Keratinocyte (primary cell): ENCODE results near the gene SFMBT2. TPM values are rescaled to one million over a fixed set of nuclear protein-coding genes. Genes with fewer than 3 reads are reported as not detected.

ENCODE experiments used
- DNase-seq: peaks from one replicate; pipeline ENCODE4 v3.0.0-alpha.2; 2011; ENCODE audit warnings: low read depth, missing footprints, low spot score
- FAIRE-seq: peaks from 2 replicates; lab custom pipeline; 2011; peaks lifted over from hg19 to GRCh38; lab: Jason Lieb, UNC
- H2AFZ ChIP-seq: 2 replicates; pipeline ENCODE4 v1.6.0; 2012; ENCODE audit warnings: low read length, control low read depth, inconsistent platforms; ENCODE audit not compliant: control insufficient read depth
- H3K27ac ChIP-seq: 2 replicates; pipeline ENCODE4 v1.5.1; 2011; ENCODE audit warnings: low read length; ENCODE audit not compliant: control insufficient read depth, insufficient read depth
- H3K27me3 ChIP-seq: 3 replicates; pipeline ENCODE4 v1.6.0; 2011; ENCODE audit warnings: low read length; ENCODE audit not compliant: control insufficient read depth, insufficient read depth; ENCODE audit errors: extremely low read depth
- H3K36me3 ChIP-seq, 2 experiments: 2 replicates in 1 of 2; 3 replicates in 1 of 2; pipeline ENCODE4 v1.5.1; 2011; ENCODE audit warnings: low read length in 2 of 2, mild to moderate bottlenecking in 1 of 2; ENCODE audit not compliant: control insufficient read depth in 2 of 2, insufficient read depth in 2 of 2; ENCODE audit errors: extremely low read depth in 1 of 2
- H3K4me1 ChIP-seq: 3 replicates; pipeline ENCODE4 v1.5.1; 2011; ENCODE audit warnings: low read length; ENCODE audit not compliant: control insufficient read depth, insufficient read depth; ENCODE audit errors: extremely low read depth
- H3K4me2 ChIP-seq: 3 replicates; pipeline ENCODE4 v1.6.0; 2011; ENCODE audit warnings: low read depth, low read length; ENCODE audit not compliant: control insufficient read depth, insufficient read depth; ENCODE audit errors: extremely low read depth
- H3K4me3 ChIP-seq, 3 experiments: fragments of 200-600 bp in 1 of 3; sonication (generic) in 1 of 3; 2 replicates in 2 of 3; 3 replicates in 1 of 3; pipeline ENCODE4 v1.5.1; 2011 to 2016; ENCODE audit warnings: low read length in 3 of 3, mild to moderate bottlenecking in 3 of 3, control low read depth in 2 of 3, inconsistent platforms in 1 of 3, low read depth in 1 of 3, mixed read lengths in 1 of 3, mixed run types in 1 of 3, moderate library complexity in 1 of 3; ENCODE audit not compliant: control insufficient read depth in 2 of 3, insufficient read depth in 2 of 3; ENCODE audit errors: extremely low read depth in 1 of 3
- H3K79me2 ChIP-seq: 2 replicates; pipeline ENCODE4 v1.6.0; 2012; ENCODE audit warnings: low read length; ENCODE audit not compliant: control insufficient read depth, insufficient read depth
- H3K9ac ChIP-seq: 3 replicates; pipeline ENCODE4 v1.6.0; 2011; ENCODE audit warnings: low read length; ENCODE audit not compliant: control insufficient read depth, insufficient read depth; ENCODE audit errors: extremely low read depth
- H3K9me1 ChIP-seq: 3 replicates; pipeline ENCODE4 v1.6.0; 2011; ENCODE audit warnings: low read length; ENCODE audit not compliant: control insufficient read depth, insufficient read depth; ENCODE audit errors: extremely low read depth
- H3K9me3 ChIP-seq: 2 replicates; pipeline ENCODE4 v1.5.1; 2012; ENCODE audit warnings: low read depth, low read length; ENCODE audit not compliant: control insufficient read depth
- H4K20me1 ChIP-seq: 3 replicates; pipeline ENCODE4 v1.6.0; 2011; ENCODE audit warnings: low read length; ENCODE audit not compliant: control insufficient read depth, insufficient read depth; ENCODE audit errors: extremely low read depth
- EZH2 ChIP-seq: IDR thresholded peaks from one replicate; pipeline ENCODE4 v1.6.1; 2012; ENCODE audit warnings: inconsistent platforms, mild to moderate bottlenecking, low read length, moderate library complexity
- dilution Hi-C: fragments of 300-500 bp; cut with MboI; formaldehyde crosslinking; loops from one replicate; pipeline ENCODE4 v1.7.0; 2020; ENCODE audit warnings: low sequenced_read_pairs; ENCODE audit not compliant: extremely low pct_ligation_motif_present
- polyA plus RNA-seq, 5 experiments: library from polyadenylated mRNA; depleted of rRNA in 3 of 5; stranded (reverse) in 3 of 5; stranded (forward) in 1 of 5; unstranded in 1 of 5; fragments of >200 nt; gene quantifications; 1 replicate in 1 of 5; 2 replicates in 3 of 5; 3 replicates in 1 of 5; pipeline versions ENCODE4 v1.2.1 to v1.2.3, GENCODE V29; 2011 to 2012; ENCODE audit warnings: missing spikeins in 2 of 5, low read depth in 1 of 5, low replicate concordance in 1 of 5
- TF ChIP-seq, protein P1 (sequence below), 3 experiments: IDR thresholded peaks in 1 of 3; conservative IDR thresholded peaks in 1 of 3; optimal IDR thresholded peaks in 1 of 3; 2 replicates in 2 of 3; 3 replicates in 1 of 3; pipeline versions ENCODE3 to v1.5.1; 2011; ENCODE audit warnings: low read length in 3 of 3, mild to moderate bottlenecking in 3 of 3, moderate library complexity in 2 of 3, control low read depth in 1 of 3, inconsistent platforms in 1 of 3; ENCODE audit not compliant: insufficient read depth in 2 of 3; ENCODE audit errors: extremely low read depth in 1 of 3

The SFMBT2 gene
- polyA plus RNA-seq, 1 donor (not counting 4 experiments of a cell fraction or from before 2014, with no cell fraction given) = 0.71 TPM

DNA sequence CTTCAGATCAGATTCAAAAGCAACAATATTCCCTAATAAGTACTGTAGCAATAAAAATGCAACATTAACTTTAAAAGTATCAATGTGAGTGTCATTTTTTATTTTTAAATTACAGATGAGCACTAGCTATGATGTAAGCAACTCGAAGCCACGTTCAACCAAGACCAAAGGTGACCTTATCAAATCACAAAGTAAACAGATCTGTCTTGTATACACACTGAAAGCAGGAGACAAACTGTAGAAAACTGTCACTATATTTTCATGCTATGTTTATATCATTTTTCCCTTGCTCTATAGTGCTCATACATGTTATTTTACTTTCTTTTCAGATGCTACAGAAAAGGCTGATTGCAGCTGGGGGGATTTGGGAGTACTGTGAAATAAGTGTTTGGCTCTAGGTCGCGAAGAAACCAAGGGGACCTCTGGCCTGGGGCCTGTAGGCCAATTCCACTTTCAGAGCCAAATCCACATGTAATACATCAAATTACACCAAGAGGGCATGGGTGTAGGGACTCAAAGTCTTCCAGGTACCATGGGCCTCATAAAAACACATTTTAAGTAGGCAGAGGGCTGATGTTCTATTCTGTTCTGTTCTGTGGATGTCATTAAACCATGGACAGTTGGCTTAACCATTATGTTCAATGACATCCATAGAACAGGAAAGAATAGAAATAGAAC lies 245.2 kb downstream of the SFMBT2 start:
- H3K4me2 ChIP-seq = no peak overlapping the region
- no peak overlapping the region for H3K27ac ChIP-seq
- no peak overlapping the region for H2AFZ ChIP-seq
- H3K9me3 ChIP-seq = no peaks in the 10 kb centered on the region
- H3K4me3 ChIP-seq = no peak overlapping the region
- FAIRE-seq (no peak), DNase-seq (no peak)
- no peaks in the 10 kb centered on the region for H3K79me2 ChIP-seq
- H3K36me3 ChIP-seq = no peaks in the 10 kb centered on the region
- no peaks in the 10 kb centered on the region for H3K4me1 ChIP-seq
- H3K9ac ChIP-seq = no peak overlapping the region
- no peaks in the 10 kb centered on the region for H3K9me1 ChIP-seq
- no peaks in the 10 kb centered on the region for H4K20me1 ChIP-seq
- no peaks in the 10 kb centered on the region for H3K27me3 ChIP-seq
- TF ChIP-seq EZH2 = no peak
- TF ChIP-seq, protein P1, sequence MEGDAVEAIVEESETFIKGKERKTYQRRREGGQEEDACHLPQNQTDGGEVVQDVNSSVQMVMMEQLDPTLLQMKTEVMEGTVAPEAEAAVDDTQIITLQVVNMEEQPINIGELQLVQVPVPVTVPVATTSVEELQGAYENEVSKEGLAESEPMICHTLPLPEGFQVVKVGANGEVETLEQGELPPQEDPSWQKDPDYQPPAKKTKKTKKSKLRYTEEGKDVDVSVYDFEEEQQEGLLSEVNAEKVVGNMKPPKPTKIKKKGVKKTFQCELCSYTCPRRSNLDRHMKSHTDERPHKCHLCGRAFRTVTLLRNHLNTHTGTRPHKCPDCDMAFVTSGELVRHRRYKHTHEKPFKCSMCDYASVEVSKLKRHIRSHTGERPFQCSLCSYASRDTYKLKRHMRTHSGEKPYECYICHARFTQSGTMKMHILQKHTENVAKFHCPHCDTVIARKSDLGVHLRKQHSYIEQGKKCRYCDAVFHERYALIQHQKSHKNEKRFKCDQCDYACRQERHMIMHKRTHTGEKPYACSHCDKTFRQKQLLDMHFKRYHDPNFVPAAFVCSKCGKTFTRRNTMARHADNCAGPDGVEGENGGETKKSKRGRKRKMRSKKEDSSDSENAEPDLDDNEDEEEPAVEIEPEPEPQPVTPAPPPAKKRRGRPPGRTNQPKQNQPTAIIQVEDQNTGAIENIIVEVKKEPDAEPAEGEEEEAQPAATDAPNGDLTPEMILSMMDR (optimal IDR thresholded peaks at IDR 0.05 in 1 of 3, IDR thresholded peaks at IDR 0.05 in 1 of 3, conservative IDR thresholded peaks at IDR 0.05 in 1 of 3; ENCODE audit: extremely low read depth in 1 of 3, insufficient read depth in 2 of 3, low read length in 3 of 3) = no peak
- dilution Hi-C loops = no loop called here

DNA sequence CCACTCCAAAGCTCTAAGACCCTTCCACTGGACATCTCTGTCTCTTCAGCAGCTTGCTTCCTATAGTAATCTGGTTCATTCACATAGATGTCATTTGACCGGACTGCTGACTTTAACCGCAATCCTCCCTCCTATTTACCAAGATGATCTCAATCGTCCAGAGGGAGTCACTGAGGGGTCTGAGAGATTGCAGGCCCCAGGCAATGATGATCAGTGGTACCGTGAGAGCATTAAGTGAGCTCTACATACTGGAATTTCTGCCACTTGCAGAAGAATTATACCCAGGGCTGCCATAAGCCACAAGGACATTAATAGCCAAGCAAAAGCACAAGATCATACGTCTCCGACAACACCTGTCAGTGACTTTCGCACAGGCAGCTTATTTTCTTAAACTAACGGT lies 245.9 kb downstream of the SFMBT2 start:
- dilution Hi-C loops = no loop called here
- no peak for FAIRE-seq

More for the DNA sequence above, 245.9 kb downstream of the SFMBT2 start:
- no peaks in the 10 kb centered on the region for H3K36me3 ChIP-seq
- H3K27me3 ChIP-seq = no peaks in the 10 kb centered on the region
- no peaks in the 10 kb centered on the region for H4K20me1 ChIP-seq
- H3K9me3 ChIP-seq = no peaks in the 10 kb centered on the region
- no peaks in the 10 kb centered on the region for H3K79me2 ChIP-seq
- DNase-seq = no peak
- no peaks in the 10 kb centered on the region for H3K9me1 ChIP-seq
- H3K9ac ChIP-seq = no peak overlapping the region
- H3K4me3 ChIP-seq = no peak overlapping the region
- H2AFZ ChIP-seq = no peak overlapping the region
- H3K27ac ChIP-seq = no peak overlapping the region
- H3K4me1 ChIP-seq = no peaks in the 10 kb centered on the region
- H3K4me2 ChIP-seq = no peak overlapping the region
- no peak for TF ChIP-seq EZH2
- TF ChIP-seq, protein P1 (optimal IDR thresholded peaks at IDR 0.05 in 1 of 3, IDR thresholded peaks at IDR 0.05 in 1 of 3, conservative IDR thresholded peaks at IDR 0.05 in 1 of 3; ENCODE audit: extremely low read depth in 1 of 3, insufficient read depth in 2 of 3, low read length in 3 of 3) = no peak
